ENCODE results near the gene MLLT1.

The MLLT1 gene

GRCh38 chr19:6216996-6217751, 62.6 kb downstream of the MLLT1 start:
- peaks cover 33% of the 10 kb centered on the region for H3K36me3 ChIP-seq (ENCODE audit: insufficient read depth, low read length)
- H3K9me3 ChIP-seq (ENCODE audit: low read length), result no peaks in the 10 kb centered on the region
- H3K4me3 ChIP-seq (ENCODE audit: low read length), result peak overlapping the region; percentile 49
- H3K27me3 ChIP-seq (ENCODE audit: insufficient read depth, low read length), result no peaks in the 10 kb centered on the region
- H3K4me1 ChIP-seq (ENCODE audit: insufficient read depth, low read length), result peaks cover 32% of the 10 kb centered on the region
- H2AFZ ChIP-seq (ENCODE audit: low read depth, low read length), result no peak overlapping the region

- H3K36me3 ChIP-seq (ENCODE audit: insufficient read depth, low read length), result peaks cover 31% of the 10 kb centered on the region
- H3K4me1 ChIP-seq (ENCODE audit: insufficient read depth, low read length), result peaks cover 32% of the 10 kb centered on the region
- H3K4me3 ChIP-seq (ENCODE audit: low read length), result peak overlapping the region; percentile 49
- H2AFZ ChIP-seq (ENCODE audit: low read depth, low read length), result no peak overlapping the region
- no peaks in the 10 kb centered on the region for H3K9me3 ChIP-seq (ENCODE audit: low read length)
- H3K27me3 ChIP-seq (ENCODE audit: insufficient read depth, low read length), result no peaks in the 10 kb centered on the region
These were observed 63.4 kb downstream of the MLLT1 start for GRCh38 chr19:6216236-6216995.

- H3K4me1 ChIP-seq (ENCODE audit: insufficient read depth, low read length), result peaks cover 32% of the 10 kb centered on the region
- H3K4me3 ChIP-seq (ENCODE audit: low read length), result no peak overlapping the region
- no peaks in the 10 kb centered on the region for H3K27me3 ChIP-seq (ENCODE audit: insufficient read depth, low read length)
- H3K9me3 ChIP-seq (ENCODE audit: low read length), result no peaks in the 10 kb centered on the region
- peaks cover 30% of the 10 kb centered on the region for H3K36me3 ChIP-seq (ENCODE audit: insufficient read depth, low read length)
- H2AFZ ChIP-seq (ENCODE audit: low read depth, low read length), result no peak overlapping the region
These were observed 64.0 kb downstream of the MLLT1 start for GRCh38 chr19:6215701-6216235.

GRCh38 chr19:6214881-6215541, 64.8 kb downstream of the MLLT1 start:
- Histone ChIP-seq H3K4me1 (ENCODE audit: insufficient read depth, low read length) (peaks cover 32% of the 10 kb centered on the region), H2AFZ (ENCODE audit: low read depth, low read length) (no peak overlapping the region), H3K9me3 (ENCODE audit: low read length) (no peaks in the 10 kb centered on the region), H3K4me3 (ENCODE audit: low read length) (no peak overlapping the region), H3K36me3 (ENCODE audit: insufficient read depth, low read length) (peaks cover 27% of the 10 kb centered on the region), H3K27me3 (ENCODE audit: insufficient read depth, low read length) (no peaks in the 10 kb centered on the region)

GRCh38 chr19:6213696-6214641, 65.8 kb downstream of the MLLT1 start:
- H3K9me3 ChIP-seq (ENCODE audit: low read length), result no peaks in the 10 kb centered on the region

GRCh38 chr19:6213266-6213595, 66.5 kb downstream of the MLLT1 start:
- no peak overlapping the region for H2AFZ ChIP-seq (ENCODE audit: low read depth, low read length)
- H3K27me3 ChIP-seq (ENCODE audit: insufficient read depth, low read length), result no peaks in the 10 kb centered on the region
- H3K9me3 ChIP-seq (ENCODE audit: low read length), result no peaks in the 10 kb centered on the region
- H3K36me3 ChIP-seq (ENCODE audit: insufficient read depth, low read length), result peaks cover 27% of the 10 kb centered on the region
- H3K4me1 ChIP-seq (ENCODE audit: insufficient read depth, low read length), result peaks cover 27% of the 10 kb centered on the region
- no peak overlapping the region for H3K4me3 ChIP-seq (ENCODE audit: low read length)

More at GRCh38 chr19:6213696-6214641, 65.8 kb downstream of the MLLT1 start:
- Histone ChIP-seq H3K36me3 (ENCODE audit: insufficient read depth, low read length) (peaks cover 27% of the 10 kb centered on the region), H3K4me1 (ENCODE audit: insufficient read depth, low read length) (peaks cover 32% of the 10 kb centered on the region), H2AFZ (ENCODE audit: low read depth, low read length) (no peak overlapping the region), H3K27me3 (ENCODE audit: insufficient read depth, low read length) (no peaks in the 10 kb centered on the region), H3K4me3 (ENCODE audit: low read length) (no peak overlapping the region)

- Histone ChIP-seq H3K9me3 (ENCODE audit: low read length) (no peaks in the 10 kb centered on the region), H3K36me3 (ENCODE audit: insufficient read depth, low read length) (peaks cover 27% of the 10 kb centered on the region), H2AFZ (ENCODE audit: low read depth, low read length) (no peak overlapping the region), H3K4me1 (ENCODE audit: insufficient read depth, low read length) (peaks cover 21% of the 10 kb centered on the region), H3K4me3 (ENCODE audit: low read length) (no peak overlapping the region), H3K27me3 (ENCODE audit: insufficient read depth, low read length) (no peaks in the 10 kb centered on the region)
These were observed 67.1 kb downstream of the MLLT1 start for GRCh38 chr19:6212403-6213265.

GRCh38 chr19:6211632-6212402, 68.0 kb downstream of the MLLT1 start:
- Histone ChIP-seq H3K36me3 (ENCODE audit: insufficient read depth, low read length) (peaks cover 27% of the 10 kb centered on the region), H3K9me3 (ENCODE audit: low read length) (no peaks in the 10 kb centered on the region), H3K27me3 (ENCODE audit: insufficient read depth, low read length) (no peaks in the 10 kb centered on the region), H3K4me1 (ENCODE audit: insufficient read depth, low read length) (peaks cover 15% of the 10 kb centered on the region), H3K4me3 (ENCODE audit: low read length) (no peak overlapping the region), H2AFZ (ENCODE audit: low read depth, low read length) (no peak overlapping the region)

- Histone ChIP-seq H3K4me1 (ENCODE audit: insufficient read depth, low read length) (peaks cover 7% of the 10 kb centered on the region), H3K36me3 (ENCODE audit: insufficient read depth, low read length) (peaks cover 27% of the 10 kb centered on the region), H2AFZ (ENCODE audit: low read depth, low read length) (no peak overlapping the region), H3K27me3 (ENCODE audit: insufficient read depth, low read length) (no peaks in the 10 kb centered on the region), H3K4me3 (ENCODE audit: low read length) (no peak overlapping the region), H3K9me3 (ENCODE audit: low read length) (no peaks in the 10 kb centered on the region)
These were observed 68.8 kb downstream of the MLLT1 start for GRCh38 chr19:6210721-6211600.

- Histone ChIP-seq H3K27me3 (ENCODE audit: insufficient read depth, low read length) (no peaks in the 10 kb centered on the region), H3K4me3 (ENCODE audit: low read length) (no peak overlapping the region), H3K36me3 (ENCODE audit: insufficient read depth, low read length) (peaks cover 24% of the 10 kb centered on the region), H2AFZ (ENCODE audit: low read depth, low read length) (no peak overlapping the region), H3K4me1 (ENCODE audit: insufficient read depth, low read length) (peaks cover 2% of the 10 kb centered on the region), H3K9me3 (ENCODE audit: low read length) (no peaks in the 10 kb centered on the region)
These were observed 69.7 kb downstream of the MLLT1 start for GRCh38 chr19:6210091-6210490.
